Measurements from ENCODE around the gene ACBD7. TPM values are rescaled to one million over a fixed set of nuclear protein-coding genes. Genes with fewer than 3 reads are reported as not detected.

ACBD7 gene
- total RNA-seq, 1 experiment from 2014 or later = 9.1 TPM

- Histone ChIP-seq H3K27ac (peak overlapping the region; percentile 27; the same call in 1 of the 2 replicates), H3K9me3 (replicated peaks) (no peaks in the 10 kb centered on the region), H3K27me3 (replicated peaks) (no peaks in the 10 kb centered on the region), H3K36me3 (peaks cover 66% of the 10 kb centered on the region), H3K4me1 (replicated peaks) (peaks cover 32% of the 10 kb centered on the region), H3K4me3 (no peak overlapping the region)
- DNase-seq (ENCODE audit: low read depth in 1 of 2, low spot score in 2 of 2) = peak; percentile 67 to 81
Observed at GRCh38 chr10:15113766-15114165, 25.2 kb upstream of the ACBD7 start.

- Histone ChIP-seq H3K27me3 (replicated peaks) (no peaks in the 10 kb centered on the region), H3K36me3 (peaks cover 63% of the 10 kb centered on the region), H3K27ac (no peak overlapping the region), H3K9me3 (replicated peaks) (no peaks in the 10 kb centered on the region), H3K4me1 (replicated peaks) (peaks cover 32% of the 10 kb centered on the region), H3K4me3 (no peak overlapping the region)
- peak in 1 of 2 experiments; percentile 24 for DNase-seq (ENCODE audit: low read depth in 1 of 2, low spot score in 2 of 2)
Observed at GRCh38 chr10:15112657-15113056, 24.1 kb upstream of the ACBD7 start.

DNA sequence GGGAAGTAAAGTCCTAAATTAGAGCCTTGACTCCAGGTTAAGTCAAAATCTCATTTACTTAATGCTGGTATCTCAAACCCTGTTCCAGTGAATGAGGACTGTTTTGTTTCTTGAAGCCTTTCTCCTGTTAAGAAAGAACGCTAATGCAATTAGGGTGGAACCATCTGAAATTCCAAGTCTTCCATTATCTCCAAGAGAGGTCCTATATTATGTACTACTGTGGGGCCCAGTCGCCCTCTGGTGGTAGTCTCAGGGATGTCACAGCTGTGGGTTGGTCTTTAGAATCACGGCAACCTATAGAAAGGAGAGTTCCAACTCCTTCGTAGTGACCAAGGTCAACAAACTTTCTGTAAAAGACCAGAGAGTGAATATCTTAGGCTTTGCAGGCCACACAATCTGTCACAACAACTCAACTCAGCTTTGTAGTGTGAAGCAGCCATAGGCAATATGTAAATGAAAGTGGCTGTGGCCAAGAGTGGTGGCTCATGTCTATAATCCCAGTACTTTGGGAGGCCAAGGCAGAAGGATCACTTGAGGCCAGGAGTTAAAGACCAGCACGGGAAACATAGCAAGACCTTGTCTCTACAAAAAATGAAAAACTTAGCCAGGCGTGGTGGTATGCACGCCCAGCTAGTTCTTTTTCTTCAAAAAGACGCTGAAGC lies 17.9 kb upstream of the ACBD7 start:
- H3K4me1 ChIP-seq (replicated peaks) = peaks cover 6% of the 10 kb centered on the region; the same call in 1 of the 2 replicates
- H3K27me3 ChIP-seq (replicated peaks) = no peaks in the 10 kb centered on the region
- no peak overlapping the region for H3K4me3 ChIP-seq
- H3K27ac ChIP-seq = no peak overlapping the region
- peak; percentile 72 for DNase-seq (ENCODE audit: low read depth in 1 of 2, low spot score in 2 of 2)
- H3K9me3 ChIP-seq (replicated peaks) = no peaks in the 10 kb centered on the region
- peaks cover 85% of the 10 kb centered on the region for H3K36me3 ChIP-seq

DNA sequence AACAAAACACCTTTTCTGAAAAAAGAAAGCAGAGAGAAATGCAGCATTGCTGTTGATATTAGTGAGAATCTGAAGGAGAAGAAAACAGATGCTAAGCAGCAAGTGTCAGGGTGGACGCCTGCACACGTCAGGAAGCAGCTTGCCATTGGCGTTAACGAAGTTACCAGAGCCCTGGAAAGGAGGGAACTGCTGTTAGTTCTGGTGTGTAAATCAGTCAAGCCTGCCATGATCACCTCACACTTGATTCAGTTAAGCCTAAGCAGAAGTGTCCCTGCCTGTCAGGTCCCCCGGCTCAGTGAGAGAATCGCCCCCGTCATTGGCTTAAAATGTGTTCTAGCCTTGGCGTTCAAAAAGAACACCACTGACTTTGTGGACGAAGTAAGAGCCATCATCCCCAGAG lies 14.9 kb upstream of the ACBD7 start:
- H3K27me3 ChIP-seq (replicated peaks) = no peaks in the 10 kb centered on the region
- no peaks in the 10 kb centered on the region for H3K9me3 ChIP-seq (replicated peaks)
- H3K27ac ChIP-seq = no peak overlapping the region
- no peak overlapping the region for H3K4me3 ChIP-seq
- DNase-seq (ENCODE audit: low read depth in 1 of 2, low spot score in 2 of 2) = no peak
- peaks cover 75% of the 10 kb centered on the region for H3K36me3 ChIP-seq
- peaks cover 11% of the 10 kb centered on the region for H3K4me1 ChIP-seq (replicated peaks)

GRCh38 chr10:15099886-15100285 lies 11.3 kb upstream of the ACBD7 start:
- Histone ChIP-seq H3K27me3 (replicated peaks) (no peaks in the 10 kb centered on the region), H3K36me3 (peaks cover 50% of the 10 kb centered on the region), H3K27ac (no peak overlapping the region), H3K9me3 (replicated peaks) (no peaks in the 10 kb centered on the region), H3K4me3 (no peak overlapping the region), H3K4me1 (replicated peaks) (peaks cover 14% of the 10 kb centered on the region)
- DNase-seq (ENCODE audit: low read depth in 1 of 2, low spot score in 2 of 2) = no peak

DNA sequence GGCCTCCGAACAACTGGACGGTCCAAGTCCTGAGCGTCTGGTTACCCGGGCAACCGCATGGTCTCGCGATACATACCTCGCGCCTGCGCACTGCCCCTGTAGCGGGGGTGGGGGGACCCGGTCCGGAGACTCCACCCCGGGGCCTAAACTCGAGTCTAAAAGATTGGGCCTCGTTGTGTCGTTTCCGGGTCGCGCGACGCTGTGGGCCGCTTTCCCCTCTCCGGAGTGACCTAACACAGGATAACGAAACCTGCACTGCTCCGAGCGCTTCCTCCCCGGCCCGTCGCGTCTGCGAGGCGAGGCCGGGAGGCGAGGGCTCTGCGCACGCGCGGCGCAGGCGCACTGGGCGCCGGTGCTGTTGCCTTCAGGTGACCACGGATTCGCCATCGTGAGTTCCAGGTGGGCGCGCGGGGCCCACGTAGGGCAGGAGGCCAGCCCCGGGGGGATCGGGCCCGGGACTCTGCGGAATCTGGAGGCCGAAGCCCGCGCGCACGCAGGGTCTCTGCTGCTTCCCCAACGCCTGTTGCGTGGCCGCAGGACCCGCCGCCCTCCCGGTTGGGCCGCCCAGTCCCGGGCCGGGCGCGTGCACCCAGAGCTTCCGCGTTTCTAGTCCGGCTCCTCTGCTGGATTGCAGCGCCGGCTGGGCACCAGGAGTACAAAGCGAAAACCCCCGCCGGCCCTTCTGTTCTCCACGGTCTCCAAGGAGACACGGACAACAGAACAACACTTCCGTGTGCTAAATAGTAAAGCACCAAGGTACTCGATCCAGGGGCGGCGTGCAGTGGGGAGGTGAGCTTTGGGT lies 8.6 kb upstream of the ACBD7 start, which contains the start of gene RPP38:
RPP38 (plus strand) TSS at position 345 of the 802 bp plus-strand sequence. CDS start 5,960 bp downstream, outside the sequence.
- Histone ChIP-seq H3K27ac (peak within 1 kb of the TSS; percentile 89), H3K4me1 (replicated peaks) (peaks cover 14% of the 10 kb centered on the region), H3K36me3 (peaks cover 25% of the 10 kb centered on the region), H3K27me3 (replicated peaks) (no peaks in the 10 kb centered on the region), H3K4me3 (peak within 1 kb of the TSS; percentile 91), H3K9me3 (replicated peaks) (no peaks in the 10 kb centered on the region)
- DNase-seq (ENCODE audit: low read depth in 1 of 2, low spot score in 2 of 2) = peak; percentile 97 to 99

DNA sequence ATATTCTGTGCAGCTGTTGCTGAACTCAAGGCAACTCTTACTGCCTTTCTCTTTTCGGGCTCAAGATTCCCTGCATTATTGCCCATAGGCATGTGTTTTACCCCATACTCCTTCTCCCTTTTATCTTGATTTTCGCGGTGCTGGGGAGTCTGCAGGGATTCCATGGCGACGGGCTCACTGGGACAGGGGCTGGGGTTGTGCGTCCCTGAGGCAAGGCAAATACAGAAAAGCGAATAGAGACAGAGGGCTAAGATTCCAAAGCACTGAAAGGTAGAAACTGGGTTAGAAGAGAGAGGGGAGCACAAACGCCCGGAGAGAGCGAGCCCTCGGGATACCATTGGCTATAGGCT lies 8.1 kb upstream of the ACBD7 start:
- no peaks in the 10 kb centered on the region for H3K27me3 ChIP-seq (replicated peaks)
- DNase-seq (ENCODE audit: low read depth in 1 of 2, low spot score in 2 of 2) = no peak
- H3K4me1 ChIP-seq (replicated peaks) = peaks cover 14% of the 10 kb centered on the region
- H3K9me3 ChIP-seq (replicated peaks) = no peaks in the 10 kb centered on the region
- H3K4me3 ChIP-seq = peak overlapping the region; percentile 91
- peak overlapping the region; percentile 89; the same call in 1 of the 2 replicates for H3K27ac ChIP-seq
- peaks cover 19% of the 10 kb centered on the region for H3K36me3 ChIP-seq

DNA sequence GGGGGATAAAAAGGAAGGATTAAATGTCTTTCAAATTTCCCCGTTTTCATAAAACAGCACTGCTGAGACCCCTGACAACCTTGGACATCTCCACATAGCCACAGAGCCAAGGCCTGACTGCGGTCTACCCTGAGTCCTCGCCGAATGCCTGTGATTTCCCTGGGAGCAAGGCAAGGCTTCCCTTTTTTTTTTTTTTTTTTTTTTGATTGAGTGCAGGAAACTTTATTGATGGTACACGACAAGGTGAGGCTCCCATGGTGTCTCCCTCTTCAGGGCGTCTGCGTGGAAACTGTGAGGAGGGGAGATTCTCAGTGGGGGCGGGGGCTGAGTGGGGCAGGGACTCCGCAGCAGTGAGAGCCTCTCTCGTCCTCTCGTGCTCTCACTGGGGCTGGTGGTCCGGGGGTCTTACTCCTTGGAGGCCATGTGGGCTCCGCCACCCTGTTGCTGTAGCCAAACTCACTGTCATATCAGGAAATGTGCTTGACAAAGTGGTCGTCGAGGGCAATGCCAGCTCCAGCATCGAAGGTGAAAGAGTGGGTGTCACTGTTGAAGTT lies 4.4 kb upstream of the ACBD7 start:
- H3K4me3 ChIP-seq = no peak overlapping the region
- H3K36me3 ChIP-seq = peaks cover 6% of the 10 kb centered on the region
- no peaks in the 10 kb centered on the region for H3K27me3 ChIP-seq (replicated peaks)
- peaks cover 9% of the 10 kb centered on the region for H3K4me1 ChIP-seq (replicated peaks)
- no peaks in the 10 kb centered on the region for H3K9me3 ChIP-seq (replicated peaks)
- no peak for DNase-seq (ENCODE audit: low read depth in 1 of 2, low spot score in 2 of 2)
- H3K27ac ChIP-seq = no peak overlapping the region

- Histone ChIP-seq H3K4me1 (replicated peaks) (peaks cover 6% of the 10 kb centered on the region), H3K36me3 (no peaks in the 10 kb centered on the region), H3K27me3 (replicated peaks) (no peaks in the 10 kb centered on the region), H3K9me3 (replicated peaks) (no peaks in the 10 kb centered on the region), H3K27ac (no peak overlapping the region), H3K4me3 (no peak overlapping the region)
- DNase-seq (ENCODE audit: low read depth in 1 of 2, low spot score in 2 of 2) = no peak
Observed at GRCh38 chr10:15091418-15091817, 2.8 kb upstream of the ACBD7 start.

GRCh38 chr10:15084502-15084922 lies 4.1 kb downstream of the ACBD7 start:
- H3K27me3 ChIP-seq (replicated peaks) = no peaks in the 10 kb centered on the region
- no peaks in the 10 kb centered on the region for H3K36me3 ChIP-seq
- H3K27ac ChIP-seq = peak overlapping the region; percentile 66
- no peaks in the 10 kb centered on the region for H3K9me3 ChIP-seq (replicated peaks)
- H3K4me3 ChIP-seq = peak overlapping the region; percentile 36
- peaks cover 19% of the 10 kb centered on the region for H3K4me1 ChIP-seq (replicated peaks)
- peak; percentile 92 to 93 for DNase-seq (ENCODE audit: low read depth in 1 of 2, low spot score in 2 of 2)

- H3K4me1 ChIP-seq (replicated peaks) = peaks cover 19% of the 10 kb centered on the region
- no peaks in the 10 kb centered on the region for H3K36me3 ChIP-seq
- H3K27me3 ChIP-seq (replicated peaks) = no peaks in the 10 kb centered on the region
- peak overlapping the region; percentile 36 for H3K4me3 ChIP-seq
- H3K27ac ChIP-seq = peak overlapping the region; percentile 66
- no peak for DNase-seq (ENCODE audit: low read depth in 1 of 2, low spot score in 2 of 2)
- no peaks in the 10 kb centered on the region for H3K9me3 ChIP-seq (replicated peaks)
Observed at GRCh38 chr10:15083674-15084501, 4.7 kb downstream of the ACBD7 start.

GRCh38 chr10:15075421-15075820 lies 13.2 kb downstream of the ACBD7 start:
- Histone ChIP-seq H3K4me1 (replicated peaks) (no peaks in the 10 kb centered on the region), H3K4me3 (no peak overlapping the region), H3K27ac (no peak overlapping the region), H3K9me3 (replicated peaks) (0 out of 2 replicates have a peak, but pooled peaks cover 3% of the 10 kb centered on the region), H3K27me3 (replicated peaks) (no peaks in the 10 kb centered on the region), H3K36me3 (no peaks in the 10 kb centered on the region)
- DNase-seq (ENCODE audit: low read depth in 1 of 2, low spot score in 2 of 2) = no peak

DNA sequence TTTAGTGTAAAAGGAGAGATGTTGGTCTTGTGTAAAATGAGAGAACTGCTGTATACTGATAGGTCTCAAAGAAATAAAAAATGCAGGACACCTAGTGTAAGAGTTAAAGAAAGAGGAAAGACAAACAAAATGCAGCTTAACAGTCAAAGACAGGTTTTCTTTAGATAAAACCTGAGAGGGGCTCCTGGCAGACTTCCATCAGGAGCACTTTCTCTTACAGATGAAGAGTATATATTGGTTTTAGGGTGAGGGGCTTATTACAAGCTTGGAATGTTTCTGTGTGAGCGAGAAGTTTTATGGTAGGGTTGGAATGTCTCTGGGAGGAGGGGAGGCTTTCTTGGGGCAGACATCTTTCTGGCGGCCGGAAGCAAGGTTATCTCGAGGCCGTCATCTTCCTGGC lies 16.2 kb downstream of the ACBD7 start:
- Histone ChIP-seq H3K4me3 (no peak overlapping the region), H3K4me1 (replicated peaks) (no peaks in the 10 kb centered on the region), H3K27ac (no peak overlapping the region), H3K27me3 (replicated peaks) (no peaks in the 10 kb centered on the region), H3K9me3 (replicated peaks) (0 out of 2 replicates have a peak, but pooled peaks cover 3% of the 10 kb centered on the region), H3K36me3 (no peaks in the 10 kb centered on the region)
- no peak for DNase-seq (ENCODE audit: low read depth in 1 of 2, low spot score in 2 of 2)

Data from SJSA1 (cell line).